Neural cell (in vitro differentiated cells): ENCODE results near the gene OPA1. TPM values are rescaled to one million over a fixed set of nuclear protein-coding genes. Genes with fewer than 3 reads are reported as not detected.

Experiments used
- H2AFZ ChIP-seq: fragments of 200-600, 300-800 bp; sonication (generic), shearing (Covaris generic); 2 replicates; pipeline ENCODE4 v1.6.0; 2014; ENCODE audit warnings: low read depth, mild to moderate bottlenecking, antibody characterized with exemption, low read length, moderate library complexity
- H3F3A ChIP-seq: fragments of 200-600 bp; shearing (Covaris generic); 2 replicates; pipeline ENCODE4 v1.6.1; 2016; ENCODE audit warnings: mild to moderate bottlenecking, moderate library complexity, mixed read lengths, antibody characterized with exemption, low read length; ENCODE audit not compliant: insufficient read depth, poor library complexity, severe bottlenecking
- H3K27ac ChIP-seq: fragments of 200-600, 300-800 bp; sonication (generic), shearing (Covaris generic); 2 replicates; pipeline ENCODE4 v1.5.1; 2014; ENCODE audit warnings: mild to moderate bottlenecking, low read length, moderate library complexity
- H3K27me3 ChIP-seq: fragments of 300-800, 200-600 bp; sonication (generic), shearing (Covaris generic); 2 replicates; pipeline ENCODE4 v1.6.0; 2014; ENCODE audit warnings: mild to moderate bottlenecking, low read depth, low read length, moderate library complexity; ENCODE audit not compliant: insufficient read depth
- H3K36me3 ChIP-seq: fragments of 300-800, 200-600 bp; sonication (generic), shearing (Covaris generic); 2 replicates; pipeline ENCODE4 v1.5.1; 2014; ENCODE audit warnings: mild to moderate bottlenecking, antibody characterized with exemption, low read length, moderate library complexity; ENCODE audit not compliant: insufficient read depth
- H3K4me2 ChIP-seq: fragments of 300-800, 200-600 bp; sonication (generic), shearing (Covaris generic); 2 replicates; pipeline ENCODE4 v1.6.0; 2014; ENCODE audit warnings: mild to moderate bottlenecking, low read length
- H3K4me3 ChIP-seq: fragments of 300-800, 200-600 bp; sonication (generic), shearing (Covaris generic); 2 replicates; pipeline ENCODE4 v1.5.1; 2014; ENCODE audit warnings: mild to moderate bottlenecking, low read length, moderate library complexity
- H3K79me2 ChIP-seq: fragments of 200-600 bp; shearing (Covaris generic); replicated peaks from 2 replicates; pipeline ENCODE4 v1.6.0; 2014; ENCODE audit warnings: mild to moderate bottlenecking, low read length, moderate library complexity; ENCODE audit not compliant: insufficient read depth
- H3K9ac ChIP-seq: fragments of 300-800, 200-600 bp; sonication (generic), shearing (Covaris generic); 2 replicates; pipeline ENCODE4 v1.6.1; 2016; ENCODE audit warnings: mild to moderate bottlenecking, low read length, mixed read lengths
- H3K9me2 ChIP-seq: fragments of 200-600 bp; shearing (Covaris generic); 2 replicates; pipeline ENCODE4 v1.6.1; 2016; ENCODE audit warnings: mild to moderate bottlenecking, low read length, mixed read lengths; ENCODE audit not compliant: insufficient read depth
- H3K9me3 ChIP-seq: fragments of 200-600, 300-800 bp; sonication (generic), shearing (Covaris generic); 2 replicates; pipeline ENCODE4 v1.6.1; 2016; ENCODE audit warnings: mild to moderate bottlenecking, mixed run types, low read length, moderate library complexity, mixed read lengths
- H4K20me1 ChIP-seq: fragments of 200-600 bp; shearing (Covaris generic); 2 replicates; pipeline ENCODE4 v1.6.1; 2016; ENCODE audit warnings: mild to moderate bottlenecking, mixed run types; ENCODE audit not compliant: insufficient read depth
- EP300 ChIP-seq: fragments of 450-650 bp; conservative IDR thresholded peaks from 2 replicates; pipeline ENCODE4 v1.6.1; 2014; ENCODE audit warnings: antibody characterized with exemption, mild to moderate bottlenecking, moderate library complexity; ENCODE audit not compliant: poor library complexity, severe bottlenecking
- EZH2 ChIP-seq: fragments of 200-600, 300-800 bp; shearing (Covaris generic), sonication (generic); IDR thresholded peaks from 2 replicates; pipeline ENCODE4 v1.6.1; 2014; ENCODE audit warnings: antibody characterized with exemption, low read length, borderline replicate concordance, mild to moderate bottlenecking; ENCODE audit not compliant: insufficient read depth, poor library complexity, severe bottlenecking
- MXI1 ChIP-seq: fragments of 450-650 bp; conservative IDR thresholded peaks from 2 replicates; pipeline ENCODE4 v1.6.1; 2014; ENCODE audit warnings: antibody characterized with exemption, mild to moderate bottlenecking; ENCODE audit not compliant: poor library complexity, severe bottlenecking
- POLR2AphosphoS5 ChIP-seq: IDR thresholded peaks from 2 replicates; pipeline ENCODE4 v1.6.1; 2012
- RAD21 ChIP-seq: fragments of 450-650 bp; conservative IDR thresholded peaks from 2 replicates; pipeline ENCODE4 v1.6.1; 2014; ENCODE audit warnings: antibody characterized with exemption, mild to moderate bottlenecking, moderate library complexity
- REST ChIP-seq: IDR thresholded peaks from 2 replicates; pipeline ENCODE4 v1.6.1; 2012; ENCODE audit warnings: borderline replicate concordance
- SMC3 ChIP-seq: fragments of 450-650 bp; conservative IDR thresholded peaks from 2 replicates; pipeline ENCODE4 v1.6.1; 2014; ENCODE audit warnings: antibody characterized with exemption, mild to moderate bottlenecking, moderate library complexity; ENCODE audit not compliant: poor library complexity
- TAF1 ChIP-seq: IDR thresholded peaks from 2 replicates; pipeline ENCODE4 v1.6.1; 2012; ENCODE audit warnings: low read depth
- polyA plus RNA-seq: library from polyadenylated mRNA; depleted of rRNA; stranded (reverse); fragments of >200 nt; gene quantifications from 2 replicates; pipeline ENCODE4 v1.2.3, GENCODE V29; 2014
- TF ChIP-seq, protein P1 (sequence below): fragments of 450-650 bp; IDR thresholded peaks from 2 replicates; pipeline ENCODE4 v1.5.1; 2014; ENCODE audit warnings: antibody characterized with exemption, mild to moderate bottlenecking, moderate library complexity; ENCODE audit not compliant: poor library complexity, severe bottlenecking

Gene OPA1
- polyA plus RNA-seq, 1 donor from 2014 or later: 97.7 TPM

DNA sequence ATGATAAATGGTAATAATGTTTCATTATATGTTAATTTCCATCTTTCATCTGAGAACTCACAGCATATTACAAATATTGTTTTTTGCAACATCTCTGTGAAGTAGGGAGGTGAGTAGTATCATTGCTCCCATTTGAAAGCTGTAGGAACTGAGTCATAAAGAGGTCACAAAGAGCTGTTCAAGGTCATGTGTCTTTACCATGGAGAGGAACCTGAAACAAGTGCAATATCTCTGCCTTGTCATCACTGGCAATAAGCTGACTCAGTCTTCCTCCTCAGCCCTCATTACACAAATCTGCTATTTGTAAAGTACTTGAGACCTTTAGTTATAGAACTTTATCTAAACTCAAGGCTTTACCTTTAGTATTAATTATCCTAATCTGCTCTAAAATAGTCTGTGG is 33.9 kb upstream of the OPA1 start:
- Histone ChIP-seq H3K27me3 (no peaks in the 10 kb centered on the region), H4K20me1 (no peaks in the 10 kb centered on the region), H3K27ac (no peak overlapping the region), H3K9me2 (no peaks in the 10 kb centered on the region), H3K9me3 (no peaks in the 10 kb centered on the region), H3F3A (no peaks in the 10 kb centered on the region), H3K9ac (no peak overlapping the region), H3K4me2 (no peak overlapping the region), H2AFZ (no peak overlapping the region), H3K79me2 (no peaks in the 10 kb centered on the region), H3K4me3 (no peak overlapping the region), H3K36me3 (no peaks in the 10 kb centered on the region)
- TF ChIP-seq, protein P1, sequence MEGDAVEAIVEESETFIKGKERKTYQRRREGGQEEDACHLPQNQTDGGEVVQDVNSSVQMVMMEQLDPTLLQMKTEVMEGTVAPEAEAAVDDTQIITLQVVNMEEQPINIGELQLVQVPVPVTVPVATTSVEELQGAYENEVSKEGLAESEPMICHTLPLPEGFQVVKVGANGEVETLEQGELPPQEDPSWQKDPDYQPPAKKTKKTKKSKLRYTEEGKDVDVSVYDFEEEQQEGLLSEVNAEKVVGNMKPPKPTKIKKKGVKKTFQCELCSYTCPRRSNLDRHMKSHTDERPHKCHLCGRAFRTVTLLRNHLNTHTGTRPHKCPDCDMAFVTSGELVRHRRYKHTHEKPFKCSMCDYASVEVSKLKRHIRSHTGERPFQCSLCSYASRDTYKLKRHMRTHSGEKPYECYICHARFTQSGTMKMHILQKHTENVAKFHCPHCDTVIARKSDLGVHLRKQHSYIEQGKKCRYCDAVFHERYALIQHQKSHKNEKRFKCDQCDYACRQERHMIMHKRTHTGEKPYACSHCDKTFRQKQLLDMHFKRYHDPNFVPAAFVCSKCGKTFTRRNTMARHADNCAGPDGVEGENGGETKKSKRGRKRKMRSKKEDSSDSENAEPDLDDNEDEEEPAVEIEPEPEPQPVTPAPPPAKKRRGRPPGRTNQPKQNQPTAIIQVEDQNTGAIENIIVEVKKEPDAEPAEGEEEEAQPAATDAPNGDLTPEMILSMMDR: no peak
- TF ChIP-seq EP300 (no peak), MXI1 (no peak), POLR2AphosphoS5 (no peak), EZH2 (no peak), TAF1 (no peak), SMC3 (no peak), REST (no peak), RAD21 (no peak)

GRCh38 chr3:193560091-193560490 is 32.9 kb upstream of the OPA1 start:
- H3K79me2 ChIP-seq: no peaks in the 10 kb centered on the region
- no peaks in the 10 kb centered on the region for H3K9me3 ChIP-seq
- H2AFZ ChIP-seq: no peak overlapping the region
- TF ChIP-seq TAF1 (no peak), SMC3 (no peak), POLR2AphosphoS5 (no peak), EZH2 (no peak)
- TF ChIP-seq, protein P1: no peak
- H4K20me1 ChIP-seq: no peaks in the 10 kb centered on the region
- no peak overlapping the region for H3K4me3 ChIP-seq
- no peaks in the 10 kb centered on the region for H3F3A ChIP-seq
- H3K36me3 ChIP-seq: no peaks in the 10 kb centered on the region
- no peaks in the 10 kb centered on the region for H3K27me3 ChIP-seq
- H3K9me2 ChIP-seq: no peaks in the 10 kb centered on the region
- H3K9ac ChIP-seq: no peak overlapping the region
- no peak overlapping the region for H3K4me2 ChIP-seq
- H3K27ac ChIP-seq: no peak overlapping the region
